HEK293T (cell line): Measurements from ENCODE around the gene PPP1R9B.

Experiments used
- CTCF ChIA-PET: fragments of 350-600 bp; formaldehyde crosslinking; extraction: SDS; loops from one replicate; lab custom pipeline; 2021; ENCODE audit warnings: antibody characterized with exemption, inconsistent platforms; lab: Yijun Ruan, JAX
- POLR2A ChIA-PET: fragments of 350-600 bp; formaldehyde crosslinking; extraction: SDS; loops from one replicate; lab custom pipeline; 2020; ENCODE audit warnings: antibody characterized with exemption, inconsistent platforms; lab: Yijun Ruan, JAX
- DNase-seq: peaks from one replicate; pipeline ENCODE4 v3.0.0; 2012; ENCODE audit warnings: mixed read lengths; ENCODE audit errors: extremely low spot score
- ARNT ChIP-seq: fragments of 450-650 bp; IDR thresholded peaks from 2 replicates; pipeline ENCODE4 v1.6.1; 2017; ENCODE audit warnings: mild to moderate bottlenecking
- BHLHE40 ChIP-seq: fragments of 450-650 bp; IDR thresholded peaks from 2 replicates; pipeline ENCODE4 v1.6.1; 2016; ENCODE audit warnings: mild to moderate bottlenecking, moderate library complexity, borderline replicate concordance
- CTBP1 ChIP-seq: fragments of 450-650 bp; IDR thresholded peaks from 2 replicates; pipeline ENCODE4 v1.6.1; 2016; ENCODE audit warnings: borderline replicate concordance
- ELF4 ChIP-seq: fragments of 450-650 bp; IDR thresholded peaks from 2 replicates; pipeline ENCODE4 v1.6.1; 2017; ENCODE audit warnings: antibody characterized with exemption
- FOXA1 ChIP-seq: fragments of 450-650 bp; IDR thresholded peaks from 2 replicates; pipeline ENCODE4 v1.6.1; 2016; ENCODE audit warnings: mild to moderate bottlenecking
- FOXK2 ChIP-seq: fragments of 450-650 bp; IDR thresholded peaks from 2 replicates; pipeline ENCODE4 v1.6.1; 2016; ENCODE audit warnings: mild to moderate bottlenecking
- FOXM1 ChIP-seq: fragments of 450-650 bp; IDR thresholded peaks from 2 replicates; pipeline ENCODE4 v1.6.1; 2017; ENCODE audit warnings: mild to moderate bottlenecking, borderline replicate concordance
- HDGF ChIP-seq: fragments of 450-650 bp; IDR thresholded peaks from 2 replicates; pipeline ENCODE4 v1.6.1; 2017; ENCODE audit warnings: antibody characterized with exemption, borderline replicate concordance
- L3MBTL2 ChIP-seq: fragments of 450-650 bp; conservative IDR thresholded peaks from 2 replicates; pipeline ENCODE4 v1.6.1; 2016; ENCODE audit warnings: mild to moderate bottlenecking
- LEF1 ChIP-seq: fragments of 450-650 bp; IDR thresholded peaks from 2 replicates; pipeline ENCODE4 v1.6.1; 2017; ENCODE audit warnings: mild to moderate bottlenecking, borderline replicate concordance
- NFRKB ChIP-seq: fragments of 450-650 bp; IDR thresholded peaks from 2 replicates; pipeline ENCODE4 v1.6.1; 2016; ENCODE audit warnings: mild to moderate bottlenecking, moderate library complexity
- SP1 ChIP-seq: fragments of 450-650 bp; IDR thresholded peaks from 2 replicates; pipeline ENCODE4 v1.6.1; 2017
- SUZ12 ChIP-seq: fragments of 450-650 bp; IDR thresholded peaks from 2 replicates; pipeline ENCODE4 v1.6.1; 2016; ENCODE audit warnings: mild to moderate bottlenecking
- TARDBP ChIP-seq: fragments of 450-650 bp; IDR thresholded peaks from 2 replicates; pipeline ENCODE4 v1.6.1; 2016
- ZNF384 ChIP-seq: fragments of 450-650 bp; IDR thresholded peaks from 2 replicates; pipeline ENCODE4 v1.6.1; 2016
- TF ChIP-seq, protein P1 (sequence below): fragments of 450-650 bp; IDR thresholded peaks from 2 replicates; pipeline ENCODE4 v1.6.1; 2016

The PPP1R9B gene

DNA sequence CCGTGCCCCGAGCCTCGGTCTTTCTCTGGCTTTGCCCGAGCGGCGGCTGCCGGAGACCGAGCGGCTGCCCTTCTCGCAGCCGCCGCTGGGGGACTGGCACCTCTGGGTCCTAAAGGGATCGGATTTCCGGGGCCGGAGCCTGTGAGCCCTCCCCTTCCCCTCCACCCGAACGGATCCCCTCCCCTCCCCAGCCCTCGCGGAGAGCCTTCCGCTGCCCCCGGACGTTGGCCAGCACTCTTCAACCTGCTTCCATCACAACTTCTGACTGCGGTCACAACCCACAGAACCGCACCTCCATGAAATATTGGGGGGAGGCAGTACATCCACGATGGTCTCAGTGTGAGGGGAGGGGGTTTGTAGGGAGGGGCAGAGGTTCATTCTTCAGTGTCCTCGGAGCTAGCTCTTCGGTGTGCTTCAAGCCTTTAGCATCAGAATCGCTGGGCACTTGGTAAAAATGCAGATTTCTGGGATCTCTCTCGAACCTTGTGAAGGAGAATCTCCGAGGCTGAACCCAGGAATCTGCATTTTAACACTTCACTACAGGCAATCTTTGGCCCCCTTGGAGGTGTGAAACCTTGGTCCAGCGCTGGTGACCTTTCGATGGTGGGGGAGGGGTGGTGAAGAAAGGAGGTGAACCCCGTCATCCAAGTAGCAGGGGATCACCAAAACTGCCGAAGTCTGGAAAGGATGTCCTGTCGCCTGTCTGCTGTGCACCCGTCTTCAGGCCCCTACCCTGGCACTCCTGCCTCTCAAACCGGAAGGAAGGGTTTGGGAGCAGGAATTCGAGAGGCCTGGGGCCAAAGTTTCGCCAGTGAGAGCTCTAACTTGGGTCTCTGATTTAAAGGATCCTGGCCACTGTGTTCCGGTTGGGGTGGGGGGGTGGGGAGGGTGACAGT lies 812 bp upstream of the PPP1R9B start:
- DNase-seq: peak; percentile 93
- ChIA-PET POLR2A (interaction anchor here (0.6 to 2.5 kb wide), 33 partner anchors 9 to 246 kb away, joined by 3 to 98 read pairs (median 5); partner anchors contain the start of genes LRRC59, PDK2 and SGCA), CTCF (interaction anchor here (0.9 to 2.8 kb wide), 7 partner anchors 10 to 57 kb away, joined by 3 to 34 read pairs (median 8); no protein-coding TSS in a partner anchor)
- no peak; the same call in 1 of the 2 replicates for TF ChIP-seq L3MBTL2
- no peak for TF ChIP-seq CTBP1
- no peak for TF ChIP-seq NFRKB
- TF ChIP-seq SUZ12: no peak
- peak; percentile 73; the same call in 1 of the 2 replicates for TF ChIP-seq FOXM1
- TF ChIP-seq LEF1: no peak

DNA sequence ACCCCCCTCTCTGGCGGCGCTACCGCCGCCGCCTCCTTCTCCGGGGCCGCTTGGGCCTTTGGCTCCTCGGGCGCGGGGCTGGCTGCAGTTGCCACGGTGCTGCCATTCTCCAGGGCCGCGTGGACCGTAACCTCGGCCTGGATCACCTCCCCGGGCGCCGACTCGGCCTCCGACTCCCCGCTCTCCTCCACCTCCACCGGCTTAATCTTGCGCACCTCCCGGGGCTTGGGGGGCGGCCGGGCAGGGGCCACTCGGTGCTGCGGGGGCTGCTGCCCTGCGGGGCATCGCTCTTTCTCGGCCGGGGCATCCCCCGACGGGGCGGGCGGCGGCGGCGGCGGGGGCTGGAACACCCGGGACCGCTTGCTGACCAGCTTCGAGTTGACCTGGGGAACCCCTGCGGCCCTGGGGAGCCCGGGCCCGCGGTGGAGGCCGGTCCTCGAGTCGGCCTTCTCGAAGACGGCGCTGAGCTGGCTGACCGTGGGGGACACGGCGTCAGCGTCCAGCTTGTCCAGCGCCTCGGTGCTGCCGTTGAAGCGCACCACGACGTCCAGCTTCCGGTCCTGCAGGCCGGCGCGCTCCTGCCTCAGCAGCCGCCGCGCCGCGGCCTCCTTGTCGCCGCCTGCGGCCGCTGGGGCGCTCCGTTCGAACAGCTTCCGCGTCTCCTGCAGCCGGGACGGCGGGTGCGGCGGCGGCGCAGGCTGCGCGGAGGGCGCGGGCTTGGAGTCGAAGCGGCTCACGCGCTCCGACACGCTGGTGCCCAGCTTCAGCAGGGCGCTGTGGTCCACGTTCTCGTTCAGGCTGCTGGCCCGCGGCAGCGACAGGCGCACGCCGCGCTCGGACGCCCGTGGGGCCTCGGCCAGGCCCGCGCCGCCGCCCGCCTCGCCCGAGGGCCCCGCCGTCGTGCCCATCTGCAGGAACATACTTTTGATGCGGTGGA lies 792 bp downstream of the PPP1R9B start:
- DNase-seq: peak; percentile 54

DNA sequence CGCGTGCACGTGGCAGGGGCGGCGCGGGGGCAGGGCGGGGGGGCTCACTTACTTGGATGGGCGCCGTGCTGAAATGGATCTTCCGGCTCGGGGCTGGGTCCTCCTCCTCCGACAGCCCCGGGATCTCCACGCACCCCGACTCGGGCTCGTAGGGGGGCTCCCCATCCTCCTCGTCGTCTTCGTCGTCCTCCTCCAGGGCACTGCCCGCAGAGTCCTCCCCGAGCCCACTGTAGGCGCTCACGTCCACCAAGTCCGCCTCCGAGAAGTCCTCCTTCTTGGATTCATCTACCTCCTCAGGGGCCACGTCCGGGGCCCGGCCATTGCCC lies 1.4 kb downstream of the PPP1R9B start:
- no peak for DNase-seq
- TF ChIP-seq L3MBTL2 (peak; percentile 26; the same call in 1 of the 2 replicates), FOXK2 (no peak)
- POLR2A ChIA-PET: interaction anchor here (2.7 kb wide), 1 partner anchor 12 kb away, joined by 25 read pairs; no protein-coding TSS in a partner anchor
- CTCF ChIA-PET: interaction anchor here (0.9 to 1.5 kb wide), 4 partner anchors 12 to 55 kb away, joined by 3 to 5 read pairs (median 3); no protein-coding TSS in a partner anchor

More for the DNA sequence above, 792 bp downstream of the PPP1R9B start:
- CTCF ChIA-PET: interaction anchor here (0.9 to 1.5 kb wide), 4 partner anchors 11 to 56 kb away, joined by 3 to 5 read pairs (median 3); no protein-coding TSS in a partner anchor
- TF ChIP-seq SUZ12 (no peak), L3MBTL2 (0 out of 2 replicates have a peak, but pooled peaks have one; percentile 8)
- POLR2A ChIA-PET: interaction anchor here (0.9 to 2.7 kb wide), 5 partner anchors 11 to 55 kb away, joined by 3 to 25 read pairs (median 3); no protein-coding TSS in a partner anchor

DNA sequence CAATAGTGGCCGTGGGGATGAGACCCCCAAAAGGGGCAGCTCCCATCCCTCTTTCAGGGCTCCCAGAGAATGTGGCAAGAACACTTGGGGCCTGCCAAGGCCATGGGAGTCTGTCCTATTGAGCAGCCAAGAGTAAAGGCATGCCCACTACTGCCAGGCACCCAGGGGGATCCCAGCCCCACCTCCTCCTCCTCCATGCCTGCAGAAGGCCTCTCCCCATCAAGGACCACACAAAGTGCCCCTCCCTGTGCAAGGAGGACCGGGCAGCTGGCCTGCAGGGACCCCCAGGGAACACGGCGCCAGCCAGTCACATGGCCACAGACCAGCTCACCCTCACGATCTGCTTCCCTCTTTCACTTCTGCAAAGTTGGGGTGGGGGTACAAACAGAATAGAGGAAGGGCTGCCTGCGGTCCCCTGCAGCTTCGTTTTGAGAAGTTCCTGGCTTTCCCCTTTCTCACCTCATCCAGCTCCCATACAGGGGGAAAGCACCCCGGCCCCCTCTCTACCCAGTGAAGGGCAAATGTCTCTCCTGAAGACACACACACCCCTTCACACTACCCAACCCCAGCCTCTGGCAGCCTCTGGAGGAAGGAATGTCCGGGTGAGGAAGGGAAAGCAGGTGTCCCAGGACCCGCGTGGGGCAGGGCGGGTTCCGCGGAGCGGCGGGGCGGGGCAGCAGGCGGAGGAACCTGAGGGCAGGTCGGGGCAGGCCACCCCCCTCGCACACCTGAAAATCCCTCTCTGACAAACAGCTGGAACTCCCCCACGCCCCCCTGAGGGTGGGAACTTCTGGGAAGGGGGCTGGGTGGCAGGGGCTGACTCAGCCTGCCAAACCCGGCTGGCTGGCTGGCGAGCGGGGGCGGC lies 2.0 kb downstream of the PPP1R9B start:
- TF ChIP-seq NFRKB (no peak), LEF1 (no peak), CTBP1 (no peak), L3MBTL2 (no peak), FOXK2 (no peak), SUZ12 (no peak), ZNF384 (no peak), SP1 (no peak)
- CTCF ChIA-PET: interaction anchor here (0.8 to 1.5 kb wide), 2 partner anchors 21 to 30 kb away, joined by 3 to 5 read pairs; no protein-coding TSS in a partner anchor
- POLR2A ChIA-PET: interaction anchor here (0.9 to 2.7 kb wide), 3 partner anchors 10 to 24 kb away, joined by 3 to 25 read pairs (median 3); no protein-coding TSS in a partner anchor
- no peak for DNase-seq

DNA sequence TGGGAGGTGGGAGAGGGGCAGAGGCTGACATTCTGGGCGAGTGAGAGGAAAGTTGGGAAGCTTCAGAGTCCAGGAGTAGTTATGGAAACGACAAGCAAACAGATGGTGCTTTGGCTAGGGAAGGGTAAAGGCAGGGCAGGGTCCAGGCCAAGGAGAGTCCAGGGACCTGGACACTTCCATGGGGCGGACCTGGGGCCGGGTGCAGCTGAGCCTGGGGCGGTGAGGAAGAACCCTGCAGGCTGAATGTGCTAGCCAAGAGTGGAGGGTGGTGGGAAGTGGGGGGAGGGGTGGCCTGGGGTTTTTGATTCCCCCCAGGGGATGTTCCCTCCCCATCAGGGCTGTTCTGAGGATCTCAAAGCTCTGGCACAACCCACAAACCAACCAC lies 2.6 kb downstream of the PPP1R9B start:
- POLR2A ChIA-PET: interaction anchor here (0.9 to 2.7 kb wide), 3 partner anchors 10 to 24 kb away, joined by 3 to 25 read pairs (median 3); no protein-coding TSS in a partner anchor
- no peak for DNase-seq
- no peak for TF ChIP-seq LEF1
- no peak for TF ChIP-seq SUZ12
- no peak for TF ChIP-seq TARDBP
- TF ChIP-seq HDGF: no peak
- TF ChIP-seq NFRKB: no peak
- TF ChIP-seq SP1: no peak
- no peak for TF ChIP-seq ZNF384
- TF ChIP-seq FOXM1: no peak
- no peak for TF ChIP-seq ELF4
- TF ChIP-seq FOXK2: no peak
- TF ChIP-seq ARNT: no peak
- no peak for TF ChIP-seq BHLHE40
- TF ChIP-seq, protein P1, sequence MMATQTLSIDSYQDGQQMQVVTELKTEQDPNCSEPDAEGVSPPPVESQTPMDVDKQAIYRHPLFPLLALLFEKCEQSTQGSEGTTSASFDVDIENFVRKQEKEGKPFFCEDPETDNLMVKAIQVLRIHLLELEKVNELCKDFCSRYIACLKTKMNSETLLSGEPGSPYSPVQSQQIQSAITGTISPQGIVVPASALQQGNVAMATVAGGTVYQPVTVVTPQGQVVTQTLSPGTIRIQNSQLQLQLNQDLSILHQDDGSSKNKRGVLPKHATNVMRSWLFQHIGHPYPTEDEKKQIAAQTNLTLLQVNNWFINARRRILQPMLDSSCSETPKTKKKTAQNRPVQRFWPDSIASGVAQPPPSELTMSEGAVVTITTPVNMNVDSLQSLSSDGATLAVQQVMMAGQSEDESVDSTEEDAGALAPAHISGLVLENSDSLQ: no peak
- TF ChIP-seq L3MBTL2: no peak
- no peak for TF ChIP-seq FOXA1
- TF ChIP-seq CTBP1: no peak
- CTCF ChIA-PET: interaction anchor here (0.6 to 1.0 kb wide), 3 partner anchors 13 to 33 kb away, joined by 3 read pairs; no protein-coding TSS in a partner anchor

DNA sequence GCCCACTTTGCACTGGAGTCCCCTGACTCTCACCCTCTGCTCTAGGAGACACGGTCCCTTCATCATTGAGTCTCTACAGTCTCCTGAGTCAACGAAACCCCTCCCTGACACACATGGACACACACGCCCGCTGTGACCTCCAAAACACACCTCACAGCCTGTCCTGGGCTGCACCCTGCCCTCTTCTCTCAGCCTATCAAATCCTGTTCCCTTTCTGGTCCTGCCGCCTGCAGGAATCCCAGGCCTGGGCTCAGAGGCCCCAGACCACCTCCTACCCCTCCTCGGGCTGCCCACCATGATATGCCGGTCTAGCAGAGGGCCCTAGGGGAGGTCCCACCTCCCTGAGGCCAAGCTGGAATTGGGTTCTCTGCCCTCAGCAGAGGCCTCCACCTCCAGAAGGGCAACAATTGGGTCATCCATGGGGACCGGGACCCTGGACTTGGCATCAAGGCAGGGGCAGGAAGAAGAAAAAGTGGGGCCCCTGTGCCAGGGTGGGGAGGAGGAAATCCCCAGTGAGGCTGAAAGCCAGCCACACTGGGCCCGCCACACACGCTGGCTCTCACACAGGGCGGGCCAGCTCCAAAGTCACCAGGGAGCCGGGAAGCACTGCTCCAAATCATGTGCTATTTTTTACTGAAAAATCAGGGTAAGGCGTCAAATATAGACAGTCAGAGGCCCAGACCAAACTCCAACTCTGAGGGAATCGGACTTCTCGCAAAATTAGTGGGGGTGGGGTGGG lies 3.4 kb downstream of the PPP1R9B start:
- TF ChIP-seq ARNT (no peak), FOXA1 (no peak), LEF1 (no peak), NFRKB (no peak), FOXK2 (no peak), L3MBTL2 (no peak), SP1 (no peak), ELF4 (no peak), HDGF (no peak), FOXM1 (no peak)
- POLR2A ChIA-PET: interaction anchor here (1.1 kb wide), 1 partner anchor 11 kb away, joined by 3 read pairs; no protein-coding TSS in a partner anchor
- CTCF ChIA-PET: interaction anchor here (0.6 to 2.1 kb wide), 4 partner anchors 10 to 33 kb away, joined by 3 to 12 read pairs (median 3); no protein-coding TSS in a partner anchor
- DNase-seq: no peak
